ENCODE measurements around the gene TACC2.

TACC2 gene

GRCh38 chr10:122252805-122253204, 263.8 kb downstream of the TACC2 start:
- TF ChIP-seq EZH2phosphoT487 (conservative IDR thresholded peaks at IDR 0.05; ENCODE audit: low read length) (no peak), CTCF (IDR thresholded peaks at IDR 0.05; ENCODE audit: insufficient read depth, low read length, poor library complexity, severe bottlenecking) (no peak)
- Histone ChIP-seq H3K9me3 (ENCODE audit: insufficient read depth, low read length) (no peaks in the 10 kb centered on the region), H3K27me3 (ENCODE audit: low read length) (no peaks in the 10 kb centered on the region), H3K79me2 (ENCODE audit: insufficient read depth, low read length) (no peaks in the 10 kb centered on the region), H3K9ac (ENCODE audit: low read length) (no peak overlapping the region), H3K27ac (ENCODE audit: low read depth, low read length) (no peak overlapping the region), H3K4me2 (ENCODE audit: low read depth, low read length, poor library complexity, severe bottlenecking) (no peak overlapping the region), H3K4me3 (ENCODE audit: insufficient read depth, low read length, poor library complexity, severe bottlenecking) (no peak overlapping the region), H4K20me1 (ENCODE audit: low read depth, low read length) (no peaks in the 10 kb centered on the region), H3K36me3 (ENCODE audit: low read length) (no peaks in the 10 kb centered on the region), H2AFZ (ENCODE audit: low read depth, low read length, severe bottlenecking) (no peak overlapping the region), H3F3A (ENCODE audit: insufficient read depth) (no peaks in the 10 kb centered on the region), H3K9me2 (replicated peaks; ENCODE audit: insufficient read depth, low read length) (no peaks in the 10 kb centered on the region)

- no peaks in the 10 kb centered on the region for H3K9me3 ChIP-seq (ENCODE audit: insufficient read depth, low read length)
- no peaks in the 10 kb centered on the region for H3K9me2 ChIP-seq (replicated peaks; ENCODE audit: insufficient read depth, low read length)
- no peaks in the 10 kb centered on the region for H3K79me2 ChIP-seq (ENCODE audit: insufficient read depth, low read length)
- no peak overlapping the region for H3K9ac ChIP-seq (ENCODE audit: low read length)
- H3K27ac ChIP-seq (ENCODE audit: low read depth, low read length) = no peak overlapping the region
- no peaks in the 10 kb centered on the region for H3K27me3 ChIP-seq (ENCODE audit: low read length)
- H3F3A ChIP-seq (ENCODE audit: insufficient read depth) = no peaks in the 10 kb centered on the region
- no peak overlapping the region for H3K4me2 ChIP-seq (ENCODE audit: low read depth, low read length, poor library complexity, severe bottlenecking)
- H3K36me3 ChIP-seq (ENCODE audit: low read length) = no peaks in the 10 kb centered on the region
- H2AFZ ChIP-seq (ENCODE audit: low read depth, low read length, severe bottlenecking) = no peak overlapping the region
- TF ChIP-seq CTCF (IDR thresholded peaks at IDR 0.05; ENCODE audit: insufficient read depth, low read length, poor library complexity, severe bottlenecking) (no peak), EZH2phosphoT487 (conservative IDR thresholded peaks at IDR 0.05; ENCODE audit: low read length) (no peak)
- H3K4me3 ChIP-seq (ENCODE audit: insufficient read depth, low read length, poor library complexity, severe bottlenecking) = no peak overlapping the region
- H4K20me1 ChIP-seq (ENCODE audit: low read depth, low read length) = no peaks in the 10 kb centered on the region
Measured at GRCh38 chr10:122253605-122254004, 264.6 kb downstream of the TACC2 start.

GRCh38 chr10:122254831-122255230, 265.9 kb downstream of the TACC2 start:
- Histone ChIP-seq H3F3A (ENCODE audit: insufficient read depth) (no peaks in the 10 kb centered on the region), H4K20me1 (ENCODE audit: low read depth, low read length) (no peaks in the 10 kb centered on the region), H3K4me2 (ENCODE audit: low read depth, low read length, poor library complexity, severe bottlenecking) (no peak overlapping the region), H3K9me3 (ENCODE audit: insufficient read depth, low read length) (no peaks in the 10 kb centered on the region), H3K27me3 (ENCODE audit: low read length) (no peaks in the 10 kb centered on the region), H3K9ac (ENCODE audit: low read length) (no peak overlapping the region), H2AFZ (ENCODE audit: low read depth, low read length, severe bottlenecking) (no peak overlapping the region), H3K9me2 (replicated peaks; ENCODE audit: insufficient read depth, low read length) (no peaks in the 10 kb centered on the region), H3K4me3 (ENCODE audit: insufficient read depth, low read length, poor library complexity, severe bottlenecking) (no peak overlapping the region), H3K79me2 (ENCODE audit: insufficient read depth, low read length) (no peaks in the 10 kb centered on the region), H3K27ac (ENCODE audit: low read depth, low read length) (no peak overlapping the region), H3K36me3 (ENCODE audit: low read length) (no peaks in the 10 kb centered on the region)
- TF ChIP-seq CTCF (IDR thresholded peaks at IDR 0.05; ENCODE audit: insufficient read depth, low read length, poor library complexity, severe bottlenecking) = no peak
- no peak for TF ChIP-seq EZH2phosphoT487 (conservative IDR thresholded peaks at IDR 0.05; ENCODE audit: low read length)
